IMR-90 (cell line): ENCODE measurements around the gene SLCO2B1. TPM values are rescaled to one million over a fixed set of nuclear protein-coding genes. Genes with fewer than 3 reads are reported as not detected.

Source experiments
- ATAC-seq: fragments of 200-7000 bp; cut with Tn5 transposase; 2 replicates; pipeline ENCODE4 v1.9.1; 2020; ENCODE audit warnings: low read depth, mild to moderate bottlenecking, moderate library complexity
- BruUV-seq: library from RNA; stranded (reverse); fragments of 400-500 nt; replicated peaks from 2 replicates; lab custom pipeline; 2021; lab: Mats Ljungman, UMichigan
- CTCF ChIA-PET: fragments of 300-600 bp; formaldehyde crosslinking; extraction: SDS; loops from one replicate; lab custom pipeline; 2021; ENCODE audit warnings: antibody characterized with exemption; lab: Yijun Ruan, JAX
- POLR2A ChIA-PET: fragments of 300-600 bp; sonication (Branson Sonifier 250); formaldehyde crosslinking; loops from one replicate; lab custom pipeline; 2022; ENCODE audit warnings: antibody characterized with exemption; ENCODE audit not compliant: unreplicated experiment; lab: Charles Lee
- DNase-seq: peaks from one replicate; pipeline ENCODE4 v3.0.0; 2013
- H2AFZ ChIP-seq: replicated peaks from 2 replicates; pipeline ENCODE3; 2013; ENCODE audit warnings: low read length, mild to moderate bottlenecking; ENCODE audit not compliant: poor library complexity
- H2AK5ac ChIP-seq: 2 replicates; pipeline ENCODE4 v1.6.1; 2013; ENCODE audit warnings: low read depth, low read length, inconsistent platforms
- H2AK9ac ChIP-seq: replicated peaks from 2 replicates; pipeline ENCODE3; 2013; ENCODE audit warnings: mild to moderate bottlenecking, low read depth, low read length, moderate library complexity; ENCODE audit not compliant: poor library complexity
- H2BK120ac ChIP-seq: 2 replicates; pipeline ENCODE4 v1.6.1; 2013; ENCODE audit warnings: low read depth, low read length, inconsistent platforms
- H2BK15ac ChIP-seq: 3 replicates; pipeline ENCODE4 v1.6.1; 2013; ENCODE audit warnings: low read depth, low read length, inconsistent platforms
- H2BK20ac ChIP-seq: 2 replicates; pipeline ENCODE4 v1.6.1; 2013; ENCODE audit warnings: low read depth, mild to moderate bottlenecking, inconsistent platforms, low read length, moderate library complexity
- H2BK5ac ChIP-seq: 2 replicates; pipeline ENCODE4 v1.6.1; 2013; ENCODE audit warnings: mild to moderate bottlenecking, low read depth, low read length, inconsistent platforms; ENCODE audit not compliant: poor library complexity, severe bottlenecking
- H3K14ac ChIP-seq: replicated peaks from 2 replicates; pipeline ENCODE4 v1.6.1; 2013; ENCODE audit warnings: low read depth, low read length, inconsistent platforms
- H3K18ac ChIP-seq: 2 replicates; pipeline ENCODE4 v1.6.1; 2013; ENCODE audit warnings: low read depth, low read length, control low read depth
- H3K23ac ChIP-seq: 2 replicates; pipeline ENCODE4 v1.6.1; 2013; ENCODE audit warnings: low read depth, low read length, inconsistent platforms
- H3K27ac ChIP-seq: 2 replicates; pipeline ENCODE4 v1.5.1; 2013; ENCODE audit warnings: mild to moderate bottlenecking, control low read depth, low read length; ENCODE audit not compliant: insufficient read depth
- H3K27me3 ChIP-seq: 2 replicates; pipeline ENCODE4 v1.6.1; 2013; ENCODE audit warnings: low read length; ENCODE audit not compliant: control insufficient read depth, insufficient read depth
- H3K36me3 ChIP-seq: 2 replicates; pipeline ENCODE4 v1.6.1; 2013; ENCODE audit warnings: low read length, mixed read lengths; ENCODE audit not compliant: control insufficient read depth, insufficient read depth
- H3K4ac ChIP-seq: 2 replicates; pipeline ENCODE4 v1.6.1; 2013; ENCODE audit warnings: low read depth, low read length, inconsistent platforms
- H3K4me1 ChIP-seq: 2 replicates; pipeline ENCODE4 v1.6.1; 2013; ENCODE audit warnings: low read length, mixed read lengths; ENCODE audit not compliant: control insufficient read depth, insufficient read depth
- H3K4me2 ChIP-seq: 2 replicates; pipeline ENCODE4 v1.6.1; 2013; ENCODE audit warnings: low read depth, mild to moderate bottlenecking, control low read depth, low read length, moderate library complexity
- H3K4me3 ChIP-seq: 2 replicates; pipeline ENCODE4 v1.5.1; 2013; ENCODE audit warnings: low read depth, mild to moderate bottlenecking, control low read depth, low read length, moderate library complexity; ENCODE audit not compliant: insufficient read depth
- H3K56ac ChIP-seq: 2 replicates; pipeline ENCODE4 v1.6.1; 2013; ENCODE audit warnings: low read length, inconsistent platforms; ENCODE audit not compliant: insufficient read depth; ENCODE audit errors: extremely low read depth
- H3K79me1 ChIP-seq, 2 experiments: 2 replicates each; pipeline ENCODE4 v1.6.1; 2013; ENCODE audit warnings: low read length in 2 of 2, inconsistent platforms in 1 of 2, low read depth in 1 of 2
- H3K9ac ChIP-seq: 2 replicates; pipeline ENCODE4 v1.6.1; 2013; ENCODE audit warnings: low read depth, low read length, control low read depth
- H3K9me1 ChIP-seq: 2 replicates; pipeline ENCODE4 v1.6.1; 2013; ENCODE audit warnings: low read length, inconsistent platforms; ENCODE audit not compliant: insufficient read depth
- H3K9me3 ChIP-seq: 2 replicates; pipeline ENCODE4 v1.6.1; 2013; ENCODE audit warnings: low read length; ENCODE audit not compliant: control insufficient read depth, insufficient read depth
- H4K20me1 ChIP-seq: 2 replicates; pipeline ENCODE4 v1.6.1; 2013; ENCODE audit warnings: low read length, inconsistent platforms; ENCODE audit not compliant: insufficient read depth
- H4K5ac ChIP-seq: 2 replicates; pipeline ENCODE4 v1.6.1; 2013; ENCODE audit warnings: mild to moderate bottlenecking, low read depth, low read length, control low read depth
- H4K8ac ChIP-seq, 2 experiments: 2 replicates each; pipeline ENCODE4 v1.6.1; 2013; ENCODE audit warnings: low read depth in 2 of 2, low read length in 2 of 2, control low read depth in 1 of 2, inconsistent platforms in 1 of 2
- H4K91ac ChIP-seq: 2 replicates; pipeline ENCODE4 v1.6.1; 2013; ENCODE audit warnings: low read depth, low read length, inconsistent platforms; ENCODE audit not compliant: insufficient read depth
- BHLHE40 ChIP-seq: fragments of 150-350 bp; IDR thresholded peaks from 2 replicates; pipeline ENCODE4 v1.6.1; 2016; ENCODE audit warnings: mild to moderate bottlenecking, low read depth, low read length
- CHD1 ChIP-seq: IDR thresholded peaks from 2 replicates; pipeline ENCODE4 v1.6.1; 2012; ENCODE audit warnings: low read depth, low read length, improper control_type of control experiment
- FOS ChIP-seq: fragments of 150-350 bp; IDR thresholded peaks from 2 replicates; pipeline ENCODE4 v1.6.1; 2016; ENCODE audit warnings: low read depth, low read length
- MAZ ChIP-seq: IDR thresholded peaks from 2 replicates; pipeline ENCODE4 v1.6.1; 2012; ENCODE audit warnings: low read depth, mild to moderate bottlenecking, low read length, improper control_type of control experiment, moderate library complexity, borderline replicate concordance
- MXI1 ChIP-seq: IDR thresholded peaks from 2 replicates; pipeline ENCODE4 v1.6.1; 2012; ENCODE audit warnings: low read depth, mild to moderate bottlenecking, low read length, moderate library complexity, borderline replicate concordance
- NFE2L2 ChIP-seq: fragments of 150-350 bp; IDR thresholded peaks from 2 replicates; pipeline ENCODE4 v1.6.1; 2016; ENCODE audit warnings: low read depth, mild to moderate bottlenecking, low read length
- RAD21 ChIP-seq: IDR thresholded peaks from 2 replicates; pipeline ENCODE4 v1.6.1; 2012; ENCODE audit warnings: low read length, improper control_type of control experiment
- RCOR1 ChIP-seq: IDR thresholded peaks from 2 replicates; pipeline ENCODE4 v1.6.1; 2012; ENCODE audit warnings: mild to moderate bottlenecking, low read length, improper control_type of control experiment; ENCODE audit not compliant: insufficient replicate concordance
- RFX5 ChIP-seq: IDR thresholded peaks from 2 replicates; pipeline ENCODE4 v1.8.0; 2012; ENCODE audit warnings: low read depth, mild to moderate bottlenecking, low read length, moderate library complexity
- SMC3 ChIP-seq: fragments of 150-350 bp; IDR thresholded peaks from 2 replicates; pipeline ENCODE4 v1.6.1; 2016; ENCODE audit warnings: low read depth, mild to moderate bottlenecking, antibody characterized with exemption, low read length, moderate library complexity
- WGBS, 2 experiments: methylation state at CpG; one replicate each; pipeline versions ENCODE4 v1.1.5 to v1.1.7; 2013; ENCODE audit warnings: missing lambda C conversion rate in 2 of 2; ENCODE audit not compliant: insufficient read length in 1 of 2; ENCODE audit errors: extremely low coverage in 2 of 2; 5-methylcytosine and 5-hydroxymethylcytosine counted together
- dilution Hi-C: fragments of 300-500 bp; cut with HindIII; formaldehyde crosslinking; loops from one replicate; pipeline ENCODE4 v1.14.3; 2018; ENCODE audit warnings: low sequenced_read_pairs; ENCODE audit not compliant: unreplicated experiment
- in situ Hi-C: fragments of 300-500 bp; cut with MboI; formaldehyde crosslinking; loops from 3 replicates; pipeline ENCODE4 v1.14.3; 2019; ENCODE audit warnings: low sequenced_read_pairs, inconsistent platforms, mixed read lengths
- intact Hi-C: fragments of 100-400 bp; cut with micrococcal nuclease; formaldehyde crosslinking; loops from 2 replicates; pipeline ENCODE4 v1.10.0; 2022
- polyA plus RNA-seq, 3 experiments: library from polyadenylated mRNA; depleted of rRNA; stranded (reverse); fragments of >200 nt; gene quantifications; 2 replicates each; pipeline ENCODE4 v1.2.3, GENCODE V29; 2012; ENCODE audit warnings: low replicate concordance in 1 of 3
- total RNA-seq: library from RNA; depleted of rRNA; stranded (reverse); fragments of >200 nt; gene quantifications from 2 replicates; pipeline ENCODE4 v1.2.3, GENCODE V29; 2012
- TF ChIP-seq, protein P1 (sequence below): fragments of 150-350 bp; IDR thresholded peaks from 2 replicates; pipeline ENCODE4 v1.6.1; 2016; ENCODE audit warnings: low read depth, mild to moderate bottlenecking, low read length, moderate library complexity, borderline replicate concordance
- TF ChIP-seq, protein P2 (sequence below): fragments of 150-350 bp; IDR thresholded peaks from 2 replicates; pipeline ENCODE4 v1.6.1; 2017; ENCODE audit warnings: mild to moderate bottlenecking, antibody characterized with exemption, low read length, low read depth

Gene SLCO2B1
- total and polyA plus RNA-seq, 2 of the 4 experiments (the other 2 are of a cell fraction) = not detected

DNA sequence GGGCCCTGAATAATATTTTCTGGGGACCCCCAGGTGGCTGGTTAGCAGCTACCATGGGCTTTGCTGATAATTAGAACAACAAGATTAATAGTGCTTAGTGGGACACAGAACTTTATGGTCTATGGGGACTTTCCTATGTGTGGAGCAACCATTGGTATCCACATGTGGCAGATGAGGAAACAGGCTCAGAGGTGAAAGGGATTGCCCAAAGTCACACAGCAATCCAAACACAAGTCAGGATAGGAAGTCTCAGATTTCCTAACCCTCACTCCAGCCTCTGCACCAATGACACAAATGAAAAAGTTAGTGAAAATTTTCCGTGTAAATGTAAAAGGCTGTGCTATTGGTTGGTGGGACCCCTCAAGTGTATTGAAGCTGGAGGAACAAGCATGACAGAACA, 15.3 kb upstream of the SLCO2B1 start:
- Histone ChIP-seq H3K9me1 (no peaks in the 10 kb centered on the region), H2AFZ (no peak overlapping the region), H3K9me3 (no peaks in the 10 kb centered on the region), H3K23ac (no peak overlapping the region), H2BK5ac (no peak overlapping the region), H3K56ac (no peak overlapping the region), H2AK5ac (no peak overlapping the region), H3K79me1 (no peaks in the 10 kb centered on the region), H3K4ac (no peak overlapping the region), H4K8ac (no peak overlapping the region), H3K18ac (no peak overlapping the region), H3K4me2 (no peak overlapping the region), H4K5ac (no peak overlapping the region), H3K9ac (no peak overlapping the region), H2BK120ac (no peak overlapping the region), H4K91ac (no peak overlapping the region), H2AK9ac (no peak overlapping the region), H3K4me1 (no peaks in the 10 kb centered on the region), H4K20me1 (no peaks in the 10 kb centered on the region), H2BK20ac (no peak overlapping the region), H3K14ac (no peak overlapping the region), H3K36me3 (no peaks in the 10 kb centered on the region), H2BK15ac (no peak overlapping the region), H3K27me3 (peaks cover 47% of the 10 kb centered on the region), H3K27ac (no peak overlapping the region), H3K4me3 (no peak overlapping the region)
- no CpG with 5 or more reads among the region's 1 CpG for WGBS, 2 experiments
- DNase-seq = no peak
- dilution Hi-C loops = no loop called here
- ATAC-seq = no peak
- intact Hi-C loops = no loop called here
- in situ Hi-C loops = no loop called here
- TF ChIP-seq RFX5 (no peak), MXI1 (no peak), RAD21 (no peak), MAZ (no peak), SMC3 (no peak), CHD1 (no peak), BHLHE40 (no peak), RCOR1 (no peak), FOS (no peak), NFE2L2 (no peak)
- TF ChIP-seq, protein P1, sequence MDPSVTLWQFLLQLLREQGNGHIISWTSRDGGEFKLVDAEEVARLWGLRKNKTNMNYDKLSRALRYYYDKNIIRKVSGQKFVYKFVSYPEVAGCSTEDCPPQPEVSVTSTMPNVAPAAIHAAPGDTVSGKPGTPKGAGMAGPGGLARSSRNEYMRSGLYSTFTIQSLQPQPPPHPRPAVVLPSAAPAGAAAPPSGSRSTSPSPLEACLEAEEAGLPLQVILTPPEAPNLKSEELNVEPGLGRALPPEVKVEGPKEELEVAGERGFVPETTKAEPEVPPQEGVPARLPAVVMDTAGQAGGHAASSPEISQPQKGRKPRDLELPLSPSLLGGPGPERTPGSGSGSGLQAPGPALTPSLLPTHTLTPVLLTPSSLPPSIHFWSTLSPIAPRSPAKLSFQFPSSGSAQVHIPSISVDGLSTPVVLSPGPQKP = no peak
- TF ChIP-seq, protein P2, sequence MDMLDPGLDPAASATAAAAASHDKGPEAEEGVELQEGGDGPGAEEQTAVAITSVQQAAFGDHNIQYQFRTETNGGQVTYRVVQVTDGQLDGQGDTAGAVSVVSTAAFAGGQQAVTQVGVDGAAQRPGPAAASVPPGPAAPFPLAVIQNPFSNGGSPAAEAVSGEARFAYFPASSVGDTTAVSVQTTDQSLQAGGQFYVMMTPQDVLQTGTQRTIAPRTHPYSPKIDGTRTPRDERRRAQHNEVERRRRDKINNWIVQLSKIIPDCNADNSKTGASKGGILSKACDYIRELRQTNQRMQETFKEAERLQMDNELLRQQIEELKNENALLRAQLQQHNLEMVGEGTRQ = no peak
- no TSS peak for BruUV-seq
- ChIA-PET CTCF (no interaction called here), POLR2A (no interaction called here)
